Astrocyte (in vitro differentiated cells and primary cell): ENCODE data around the gene FHIT. TPM values are rescaled to one million over a fixed set of nuclear protein-coding genes. Genes with fewer than 3 reads are reported as not detected.

Experiments
- DNase-seq: peaks from one replicate; pipeline ENCODE4 v3.0.0-alpha.2; 2010; ENCODE audit warnings: low read depth
- FAIRE-seq: peaks from 2 replicates; lab custom pipeline; 2011; peaks lifted over from hg19 to GRCh38; lab: Jason Lieb, UNC
- H2AFZ ChIP-seq: 2 replicates; pipeline ENCODE4 v1.6.0; 2012; ENCODE audit warnings: low read depth, low read length, inconsistent platforms
- H3K27ac ChIP-seq: 2 replicates; pipeline ENCODE4 v1.5.1; 2011; ENCODE audit warnings: low read depth, low read length, inconsistent platforms
- H3K27me3 ChIP-seq: 2 replicates; pipeline ENCODE4 v1.6.0; 2011; ENCODE audit warnings: low read length, inconsistent platforms; ENCODE audit not compliant: insufficient read depth
- H3K36me3 ChIP-seq: 2 replicates; pipeline ENCODE4 v1.5.1; 2011; ENCODE audit warnings: low read length, inconsistent platforms; ENCODE audit not compliant: insufficient read depth
- H3K4me1 ChIP-seq: 2 replicates; pipeline ENCODE4 v1.5.1; 2011; ENCODE audit warnings: low read length, inconsistent platforms; ENCODE audit not compliant: insufficient read depth
- H3K4me2 ChIP-seq: 2 replicates; pipeline ENCODE4 v1.6.0; 2012; ENCODE audit warnings: low read length, inconsistent platforms
- H3K4me3 ChIP-seq: 2 replicates; pipeline ENCODE4 v1.5.1; 2011; ENCODE audit warnings: low read depth, mild to moderate bottlenecking, low read length, inconsistent platforms; ENCODE audit not compliant: insufficient read depth
- H3K79me2 ChIP-seq: 2 replicates; pipeline ENCODE4 v1.6.0; 2012; ENCODE audit warnings: mild to moderate bottlenecking, low read length, inconsistent platforms; ENCODE audit not compliant: insufficient read depth
- H3K9ac ChIP-seq: 2 replicates; pipeline ENCODE4 v1.6.0; 2012; ENCODE audit warnings: mild to moderate bottlenecking, low read length, inconsistent platforms
- H3K9me3 ChIP-seq: 2 replicates; pipeline ENCODE4 v1.5.1; 2012; ENCODE audit warnings: low read depth, mild to moderate bottlenecking, low read length, inconsistent platforms; ENCODE audit not compliant: insufficient read depth
- H4K20me1 ChIP-seq: 2 replicates; pipeline ENCODE4 v1.6.0; 2012; ENCODE audit warnings: low read length, inconsistent platforms; ENCODE audit not compliant: insufficient read depth
- H3K27ac Mint-ChIP-seq: one replicate; pipeline ENCODE4 v1.8.0; 2021; ENCODE audit warnings: mild to moderate bottlenecking, mixed read lengths; ENCODE audit not compliant: unreplicated experiment
- H3K27me3 Mint-ChIP-seq: one replicate; pipeline ENCODE4 v1.8.0; 2021; ENCODE audit warnings: low read depth, mixed read lengths; ENCODE audit not compliant: unreplicated experiment
- H3K36me3 Mint-ChIP-seq: one replicate; pipeline ENCODE4 v1.8.0; 2021; ENCODE audit warnings: low read depth, mixed read lengths; ENCODE audit not compliant: unreplicated experiment
- H3K4me1 Mint-ChIP-seq: one replicate; pipeline ENCODE4 v1.8.0; 2021; ENCODE audit warnings: low read depth, mixed read lengths; ENCODE audit not compliant: unreplicated experiment
- H3K4me3 Mint-ChIP-seq: one replicate; pipeline ENCODE4 v1.8.0; 2021; ENCODE audit warnings: mild to moderate bottlenecking, moderate library complexity, mixed read lengths; ENCODE audit not compliant: unreplicated experiment
- H3K9me3 Mint-ChIP-seq: one replicate; pipeline ENCODE4 v1.8.0; 2021; ENCODE audit warnings: mild to moderate bottlenecking, mixed read lengths; ENCODE audit not compliant: unreplicated experiment
- CTCF ChIP-seq: IDR thresholded peaks from 2 replicates; pipeline ENCODE4 v1.5.1; 2011; ENCODE audit warnings: low read depth, mild to moderate bottlenecking, inconsistent platforms, low read length, moderate library complexity; ENCODE audit not compliant: insufficient read depth
- EZH2 ChIP-seq: IDR thresholded peaks from 2 replicates; pipeline ENCODE4 v1.6.1; 2012; ENCODE audit warnings: mild to moderate bottlenecking, low read length, inconsistent platforms; ENCODE audit not compliant: insufficient read depth
- total RNA-seq: library from RNA; stranded (reverse); gene quantifications from 2 replicates; pipeline ENCODE4 v1.2.1, GENCODE V29; 2021

FHIT gene
- total RNA-seq, 1 donor from 2014 or later: 6.7 TPM

- H3K9ac ChIP-seq: no peak overlapping the region
- H3K9me3 Mint-ChIP-seq: no peaks in the 10 kb centered on the region
- FAIRE-seq: no peak
- no peaks in the 10 kb centered on the region for H3K36me3 ChIP-seq
- no peak for TF ChIP-seq EZH2
- no peak for TF ChIP-seq CTCF
- H3K4me2 ChIP-seq: peak overlapping the region; percentile 19
- H4K20me1 ChIP-seq: no peaks in the 10 kb centered on the region
- H3K4me3 Mint-ChIP-seq: no peak overlapping the region
- H3K27me3 ChIP-seq: no peaks in the 10 kb centered on the region
- no peaks in the 10 kb centered on the region for H3K36me3 Mint-ChIP-seq
- no peaks in the 10 kb centered on the region for H3K27me3 Mint-ChIP-seq
- no peaks in the 10 kb centered on the region for H3K79me2 ChIP-seq
- H3K4me1 Mint-ChIP-seq: peaks cover 18% of the 10 kb centered on the region
- peak overlapping the region; percentile 73 for H3K27ac Mint-ChIP-seq
- no peak overlapping the region for H2AFZ ChIP-seq
- no peak overlapping the region for H3K27ac ChIP-seq
- peak; percentile 86 for DNase-seq
- no peaks in the 10 kb centered on the region for H3K9me3 ChIP-seq
- H3K4me1 ChIP-seq: peaks cover 14% of the 10 kb centered on the region
- no peak overlapping the region for H3K4me3 ChIP-seq
These were observed 1186.8 kb downstream of the FHIT start for GRCh38 chr3:60064210-60065178.

GRCh38 chr3:60056404-60056803 is 1194.8 kb downstream of the FHIT start:
- Mint-ChIP-seq H3K4me3 (no peak overlapping the region), H3K9me3 (no peaks in the 10 kb centered on the region), H3K27ac (peak overlapping the region; percentile 55), H3K36me3 (no peaks in the 10 kb centered on the region), H3K27me3 (no peaks in the 10 kb centered on the region), H3K4me1 (peaks cover 25% of the 10 kb centered on the region)
- H3K79me2 ChIP-seq: no peaks in the 10 kb centered on the region
- no peaks in the 10 kb centered on the region for H4K20me1 ChIP-seq
- no peak overlapping the region for H2AFZ ChIP-seq
- H3K4me2 ChIP-seq: peak overlapping the region; percentile 53
- no peaks in the 10 kb centered on the region for H3K9me3 ChIP-seq
- no peaks in the 10 kb centered on the region for H3K36me3 ChIP-seq
- no peak overlapping the region for H3K27ac ChIP-seq
- peaks cover 12% of the 10 kb centered on the region for H3K4me1 ChIP-seq
- DNase-seq (no peak), FAIRE-seq (no peak)
- no peak overlapping the region for H3K4me3 ChIP-seq
- TF ChIP-seq EZH2 (no peak), CTCF (no peak)
- H3K27me3 ChIP-seq: no peaks in the 10 kb centered on the region
- no peak overlapping the region for H3K9ac ChIP-seq

- Histone ChIP-seq H3K27me3 (no peaks in the 10 kb centered on the region), H2AFZ (peak overlapping the region; percentile 34), H3K9me3 (no peaks in the 10 kb centered on the region), H3K27ac (no peak overlapping the region), H3K4me3 (no peak overlapping the region), H3K36me3 (no peaks in the 10 kb centered on the region), H4K20me1 (no peaks in the 10 kb centered on the region), H3K4me1 (peaks cover 12% of the 10 kb centered on the region), H3K4me2 (peak overlapping the region; percentile 53), H3K79me2 (no peaks in the 10 kb centered on the region), H3K9ac (no peak overlapping the region)
- H3K4me1 Mint-ChIP-seq: peaks cover 25% of the 10 kb centered on the region
- H3K9me3 Mint-ChIP-seq: no peaks in the 10 kb centered on the region
- DNase-seq (peak; percentile 75), FAIRE-seq (no peak)
- H3K36me3 Mint-ChIP-seq: no peaks in the 10 kb centered on the region
- no peaks in the 10 kb centered on the region for H3K27me3 Mint-ChIP-seq
- TF ChIP-seq EZH2 (no peak), CTCF (no peak)
- no peak overlapping the region for H3K4me3 Mint-ChIP-seq
- H3K27ac Mint-ChIP-seq: peak overlapping the region; percentile 71
These were observed 1195.5 kb downstream of the FHIT start for GRCh38 chr3:60055765-60056164.
